ENCODE measurements around the gene MCAM.

MCAM gene

GRCh38 chr11:119316729-119317591 is at the start of gene MCAM:
TSS of gene MCAM (minus strand) at chr11:119317130. CDS start at chr11:119317101, 29 bp downstream.
- DNase-seq: peak; percentile 42

DNA sequence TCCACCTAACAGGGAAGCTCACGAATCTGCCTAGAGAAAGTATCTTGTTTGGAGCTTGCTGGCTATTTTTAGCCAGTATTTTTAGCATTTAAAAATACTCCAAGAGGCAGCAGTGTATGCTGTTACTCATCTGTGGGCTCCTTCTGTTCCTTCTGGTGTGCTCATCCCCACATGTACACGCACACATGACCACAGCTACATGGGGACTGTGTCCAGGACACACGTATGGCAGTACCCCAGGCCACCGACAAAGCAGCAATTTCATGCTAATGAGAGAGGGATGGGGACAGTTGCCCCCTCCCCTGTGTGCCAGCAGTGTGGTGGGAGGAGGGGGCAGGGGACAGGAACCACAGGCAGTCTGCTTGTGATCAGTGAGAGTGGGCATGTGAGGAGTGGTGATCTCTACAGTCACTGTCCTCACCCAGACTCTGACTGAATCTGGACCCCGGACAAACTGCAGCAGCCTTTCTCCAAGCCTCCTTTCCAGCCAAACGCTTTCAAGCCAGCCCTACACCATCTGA is 48.2 kb upstream of the MCAM start:
- no peak for DNase-seq

DNA sequence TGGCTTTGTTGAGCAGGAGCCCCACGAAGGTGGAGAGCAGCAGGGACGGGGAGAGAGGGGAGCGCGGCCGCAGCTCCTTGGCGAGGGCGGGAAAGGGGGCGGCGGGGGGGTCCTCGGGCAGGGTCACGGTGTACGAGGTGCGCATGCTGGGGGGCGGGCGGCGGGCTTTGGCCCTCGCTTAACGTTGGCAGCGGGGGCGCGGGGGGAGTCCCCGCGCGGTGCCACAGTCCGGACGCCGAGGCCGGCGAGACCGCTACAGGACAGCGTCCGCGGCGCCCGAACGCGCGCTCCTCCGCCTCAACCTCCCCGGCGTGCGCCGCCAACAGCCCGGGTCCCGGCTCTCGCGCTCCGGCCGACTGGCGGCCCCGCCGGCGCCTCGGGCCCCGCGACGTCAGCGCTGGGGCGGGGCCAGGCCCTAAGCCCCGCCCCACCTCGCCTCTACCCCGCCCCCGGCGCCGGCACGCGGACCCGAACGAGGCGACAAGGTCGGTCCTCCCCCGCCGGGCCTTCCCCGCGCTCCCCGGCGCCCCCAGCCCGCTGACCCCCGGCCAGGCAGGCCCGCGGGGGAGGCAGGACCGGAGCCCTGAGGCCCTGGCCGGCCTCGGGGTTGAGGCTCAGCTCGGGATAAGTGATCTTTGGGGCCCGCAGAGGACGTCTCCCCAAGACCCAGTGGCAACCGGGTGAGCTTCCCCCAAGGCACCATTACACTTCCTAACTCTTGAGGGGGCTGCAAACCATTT is 47.1 kb upstream of the MCAM start:
- no peak for DNase-seq

DNA sequence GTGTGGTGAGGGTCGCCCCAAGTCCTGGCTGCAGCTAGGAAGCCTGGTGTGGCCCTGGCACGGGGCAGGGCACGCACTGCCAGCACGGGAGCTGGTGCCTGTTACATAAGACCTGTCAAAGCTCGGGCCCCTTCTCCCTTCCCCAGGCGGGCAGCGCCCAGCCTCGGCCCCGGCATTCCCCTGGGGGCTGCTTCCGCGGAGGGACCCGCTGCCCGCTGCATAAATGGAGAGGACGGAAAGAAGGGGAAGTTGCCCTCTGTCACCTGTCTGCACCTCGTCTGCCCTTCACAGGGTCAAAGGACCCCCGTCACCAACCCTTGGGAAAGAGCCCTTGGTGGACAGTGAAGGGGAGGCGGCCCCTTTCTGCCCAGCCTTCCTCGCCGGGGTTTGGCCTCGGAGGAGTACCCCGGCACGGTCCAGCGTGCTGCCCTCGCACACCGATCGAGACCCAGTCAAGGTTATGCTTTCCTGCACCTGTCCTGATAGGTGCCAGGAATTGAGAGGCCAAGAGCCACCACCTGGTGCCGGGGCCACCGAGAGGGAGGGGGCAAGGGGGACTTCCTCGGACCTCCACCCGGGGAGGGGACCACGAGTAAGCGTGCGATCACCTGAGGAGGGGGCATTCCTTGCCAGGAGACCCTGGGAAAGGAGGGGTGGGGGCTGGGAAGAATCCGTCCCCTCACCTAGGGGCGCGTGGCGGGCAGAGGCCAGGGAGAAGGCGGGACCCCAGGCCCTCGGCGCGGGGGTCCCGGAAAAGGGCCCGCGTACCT is 46.3 kb upstream of the MCAM start:
- DNase-seq: no peak

DNA sequence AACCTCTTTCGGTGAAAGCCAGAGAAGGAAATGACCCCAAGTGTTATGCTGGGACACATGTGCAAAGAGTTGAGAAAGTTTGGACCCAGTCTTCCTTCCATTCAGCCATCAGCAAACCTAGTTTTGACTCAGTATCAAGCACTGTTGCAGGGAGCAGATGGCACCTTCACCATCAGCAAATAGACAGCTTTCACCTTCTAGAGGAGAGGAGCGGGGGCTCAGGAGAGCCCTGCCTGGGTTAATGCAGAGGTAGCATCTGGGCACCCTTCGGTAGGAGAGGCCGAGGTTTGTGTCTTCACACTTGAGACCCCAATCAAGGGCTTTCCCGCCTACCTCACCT is 45.8 kb upstream of the MCAM start:
- no peak for DNase-seq

DNA sequence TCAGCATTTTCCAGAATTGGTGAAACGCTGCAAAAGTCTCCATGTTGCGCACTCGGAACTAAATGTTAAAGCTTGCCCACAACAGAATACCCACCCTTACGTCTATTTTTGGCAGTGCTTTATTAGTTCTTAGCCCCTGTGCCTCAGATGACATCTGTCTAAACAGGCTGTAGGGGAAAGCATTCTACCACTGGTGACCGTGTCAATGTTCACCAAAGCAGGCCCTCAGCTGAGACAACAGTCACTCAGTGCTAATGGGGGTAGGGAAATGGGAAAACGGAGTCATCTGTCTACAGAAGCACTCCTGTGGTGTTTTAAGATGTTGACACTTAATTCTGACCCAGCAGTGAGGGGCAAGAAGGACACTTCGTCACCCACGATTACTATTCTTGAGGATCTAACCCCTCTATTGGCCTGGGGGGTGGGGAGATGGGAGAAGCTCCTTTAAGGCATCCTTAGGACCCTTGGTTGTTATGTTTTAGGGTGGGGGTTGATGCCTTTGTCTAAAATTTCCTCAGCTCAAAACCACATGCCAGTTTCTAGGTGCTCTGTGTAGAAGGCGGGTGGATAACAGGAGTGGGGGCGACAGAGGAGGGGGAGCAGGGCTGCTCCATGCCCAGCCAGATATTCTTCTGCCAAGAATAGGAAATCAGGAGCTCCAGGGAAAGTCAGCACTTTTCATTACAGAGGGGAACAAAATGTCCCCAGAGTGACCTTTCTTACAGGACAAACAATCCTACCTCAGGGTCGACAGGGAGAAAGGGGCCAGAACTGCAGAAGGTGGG is 45.2 kb upstream of the MCAM start:
- DNase-seq: no peak

DNA sequence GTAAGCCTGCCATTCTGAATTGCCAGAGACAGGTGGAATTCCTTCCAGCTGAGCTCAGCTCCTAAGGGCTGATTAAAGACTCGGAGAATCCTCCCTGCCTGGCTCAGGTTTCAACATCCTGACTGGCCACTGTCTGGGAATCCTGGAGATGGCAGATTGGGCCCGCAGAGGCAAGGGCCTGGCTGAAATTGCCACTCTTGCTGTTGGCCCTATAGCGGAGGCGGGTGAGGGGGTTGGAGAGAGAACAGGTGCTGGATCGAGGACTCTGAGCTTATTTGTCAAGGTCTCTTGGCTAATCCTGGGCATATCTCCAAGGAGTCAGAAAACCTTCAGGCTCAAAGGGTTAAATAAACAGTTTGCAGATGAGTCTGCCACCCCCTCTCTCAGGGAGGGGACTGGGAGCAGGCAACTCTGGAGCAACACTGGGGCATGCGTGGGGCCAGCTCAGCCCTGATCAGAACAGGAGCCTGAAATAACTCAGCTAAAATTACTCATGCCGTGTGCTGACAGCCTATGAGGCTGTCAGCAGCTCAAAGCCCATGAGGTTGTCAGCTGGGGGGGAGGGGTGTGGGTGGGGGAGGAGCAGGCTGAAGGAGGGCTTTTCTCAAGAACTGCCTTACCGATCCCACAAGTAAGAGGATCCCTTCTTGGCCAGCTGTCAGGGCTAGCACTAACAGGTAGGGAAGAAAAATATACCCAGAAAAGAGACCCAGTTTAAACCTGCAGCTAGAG is 44.3 kb upstream of the MCAM start:
- DNase-seq: peak; percentile 80

DNA sequence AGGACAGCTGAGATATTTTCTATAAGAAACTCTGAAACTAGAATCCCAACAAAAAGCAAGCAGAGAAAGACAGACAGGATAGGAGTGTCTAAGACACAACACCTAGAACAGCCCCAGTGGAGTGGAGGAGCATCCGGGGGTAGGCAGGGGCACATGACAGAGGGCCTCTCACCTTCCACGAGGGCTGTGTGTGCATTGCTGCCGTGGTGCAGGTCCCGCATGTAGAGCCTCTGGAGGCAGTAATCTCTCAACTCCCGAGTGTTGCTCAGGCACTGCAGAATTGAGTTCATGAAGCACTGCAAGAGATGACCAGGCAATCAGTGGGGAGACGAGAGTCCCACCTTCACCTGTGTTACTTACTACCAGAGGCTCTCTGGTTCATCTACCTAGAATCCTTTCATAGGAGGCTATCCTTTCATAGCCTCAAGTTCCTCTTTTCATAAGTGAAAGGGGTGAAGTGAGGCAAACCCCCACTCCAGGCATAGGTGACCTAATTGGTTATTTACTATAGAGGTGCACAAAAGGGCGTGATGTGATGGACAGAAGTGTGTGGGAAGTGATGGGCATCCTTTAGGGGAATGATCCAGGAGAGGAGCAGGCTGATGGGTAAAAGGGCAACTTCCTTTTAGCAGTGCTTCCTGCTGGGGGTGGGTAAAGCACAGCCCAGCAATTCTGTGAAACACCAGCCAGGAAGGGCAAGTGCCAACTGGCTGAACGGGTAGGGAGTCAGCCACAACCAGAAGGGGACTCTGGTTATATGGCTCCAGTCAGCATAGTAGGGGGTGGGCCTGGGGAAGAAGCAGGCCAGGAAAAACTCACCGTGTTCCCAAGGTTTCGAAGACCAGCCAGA is 42.7 kb upstream of the MCAM start:
- no peak for DNase-seq

- DNase-seq: no peak
Observed at GRCh38 chr11:119357074-119357473, 40.1 kb upstream of the MCAM start.

- DNase-seq: peak; percentile 72
Observed at GRCh38 chr11:119356349-119357031, 39.6 kb upstream of the MCAM start.

GRCh38 chr11:119355091-119355843 is 38.3 kb upstream of the MCAM start:
- no peak for DNase-seq

- no peak for DNase-seq
Observed at GRCh38 chr11:119352857-119353260, 35.9 kb upstream of the MCAM start.

DNA sequence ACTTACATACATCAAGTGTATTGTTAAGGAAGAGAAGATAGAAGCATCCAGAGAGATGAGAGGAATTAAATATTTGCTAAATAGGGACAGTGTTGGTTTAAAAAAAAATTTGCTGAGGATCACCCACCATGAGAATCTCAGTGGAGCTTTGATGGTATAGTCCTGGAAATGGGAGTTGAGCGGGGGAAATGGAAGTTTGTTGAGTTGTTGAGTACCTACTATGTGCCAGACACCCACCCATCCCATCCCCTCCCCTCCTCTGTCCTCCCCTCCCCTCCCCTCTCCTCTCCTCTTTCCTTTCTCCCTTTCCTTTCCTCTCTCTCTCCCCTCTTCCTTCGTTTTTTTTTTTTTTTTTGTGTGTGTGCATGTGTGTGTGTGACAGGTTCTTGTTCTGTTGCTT is 34.3 kb upstream of the MCAM start:
- DNase-seq: no peak

DNA sequence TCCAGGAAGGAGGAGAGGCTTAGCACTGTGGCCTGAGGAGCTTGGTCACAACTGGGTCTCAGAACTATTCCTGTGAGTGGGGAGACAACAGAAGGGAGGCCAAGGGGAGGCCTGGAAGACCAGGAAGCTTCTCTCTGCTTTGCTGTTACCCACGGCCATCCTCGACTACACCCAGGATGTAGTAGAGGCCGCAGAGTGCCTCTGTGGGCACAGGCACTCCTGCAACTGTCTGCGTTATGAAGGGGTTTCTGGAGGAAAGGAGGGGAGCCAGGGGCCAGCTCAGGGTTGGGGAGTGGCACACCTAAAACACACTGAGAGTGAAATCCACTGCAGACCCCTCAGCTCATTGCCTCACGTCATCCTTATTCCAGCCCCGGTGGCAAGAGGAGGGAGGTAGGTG is 33.4 kb upstream of the MCAM start:
- no peak for DNase-seq

GRCh38 chr11:119347940-119348605 is 31.1 kb upstream of the MCAM start:
- DNase-seq: no peak

DNA sequence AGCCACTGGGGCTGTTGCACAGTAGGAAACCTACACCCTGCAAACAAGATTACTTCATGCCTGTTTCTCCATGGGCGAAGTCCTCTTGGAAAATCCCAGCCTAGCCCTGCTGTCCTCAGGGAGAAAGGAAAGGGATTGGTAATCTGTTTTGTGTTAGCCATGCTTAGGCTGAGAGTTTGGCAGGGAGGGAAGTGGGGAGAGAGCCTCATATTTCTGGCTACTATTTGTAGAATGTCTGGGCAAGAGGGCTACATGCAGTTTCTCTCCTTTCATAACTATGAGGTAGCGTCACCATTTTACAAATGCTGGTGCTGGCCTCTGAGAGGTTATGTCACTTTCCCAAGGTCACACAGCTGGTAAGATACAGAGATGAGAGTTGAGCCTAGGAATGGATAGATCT is 30.3 kb upstream of the MCAM start:
- DNase-seq: peak; percentile 24

DNA sequence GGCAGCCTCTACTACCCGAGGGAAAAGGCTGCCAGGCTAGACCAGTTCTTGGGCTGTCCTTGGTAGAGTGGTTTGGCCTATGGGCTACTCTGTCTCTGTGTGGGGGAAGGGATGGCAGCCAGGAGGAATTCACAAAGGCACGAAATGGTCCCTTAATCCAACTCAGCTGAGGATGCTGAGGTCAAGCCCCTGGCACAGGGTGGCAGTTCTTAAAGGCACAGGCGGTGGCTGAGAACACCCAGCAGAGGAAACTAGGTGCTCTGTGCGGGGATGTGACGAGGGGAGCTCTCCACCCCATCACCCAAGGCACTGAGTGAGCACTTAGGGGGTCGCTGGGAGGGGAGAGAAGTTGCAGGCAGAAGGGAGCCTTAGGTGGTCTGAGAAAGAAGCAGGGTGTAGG is 29.7 kb upstream of the MCAM start, which contains the start of gene MFRP:
Gene MFRP (minus strand): TSS at position 101 of the 400 bp plus-strand sequence. CDS start 192 bp downstream, outside the sequence.
- DNase-seq: no peak

DNA sequence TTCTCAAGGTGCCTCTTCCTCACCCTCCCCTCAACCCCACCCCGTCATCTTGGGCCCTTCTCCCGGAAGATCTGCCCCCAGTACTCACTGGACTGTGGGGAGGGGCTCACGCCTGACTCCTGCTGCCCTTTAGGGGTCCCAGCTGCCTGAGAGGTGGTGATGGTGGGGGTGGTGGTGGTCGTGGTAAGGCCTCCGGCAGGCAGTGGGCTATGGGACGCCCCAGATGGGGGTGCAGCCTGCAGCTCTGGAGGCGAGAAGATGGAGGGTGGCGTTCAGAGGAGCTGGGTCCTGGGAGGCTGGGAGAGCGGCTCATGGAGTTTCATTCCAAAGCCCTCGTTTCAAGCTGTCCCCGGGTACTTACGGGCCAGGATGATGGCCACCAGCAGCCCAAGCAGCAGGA is 28.8 kb upstream of the MCAM start:
- DNase-seq: no peak

Measured in EL (cell line).